ENCODE results near the gene IGFLR1. TPM values are rescaled to one million over a fixed set of nuclear protein-coding genes. Genes with fewer than 3 reads are reported as not detected.

The IGFLR1 gene
- total RNA-seq, 2 donors from 2014 or later: 5.4 to 6.9 TPM

DNA sequence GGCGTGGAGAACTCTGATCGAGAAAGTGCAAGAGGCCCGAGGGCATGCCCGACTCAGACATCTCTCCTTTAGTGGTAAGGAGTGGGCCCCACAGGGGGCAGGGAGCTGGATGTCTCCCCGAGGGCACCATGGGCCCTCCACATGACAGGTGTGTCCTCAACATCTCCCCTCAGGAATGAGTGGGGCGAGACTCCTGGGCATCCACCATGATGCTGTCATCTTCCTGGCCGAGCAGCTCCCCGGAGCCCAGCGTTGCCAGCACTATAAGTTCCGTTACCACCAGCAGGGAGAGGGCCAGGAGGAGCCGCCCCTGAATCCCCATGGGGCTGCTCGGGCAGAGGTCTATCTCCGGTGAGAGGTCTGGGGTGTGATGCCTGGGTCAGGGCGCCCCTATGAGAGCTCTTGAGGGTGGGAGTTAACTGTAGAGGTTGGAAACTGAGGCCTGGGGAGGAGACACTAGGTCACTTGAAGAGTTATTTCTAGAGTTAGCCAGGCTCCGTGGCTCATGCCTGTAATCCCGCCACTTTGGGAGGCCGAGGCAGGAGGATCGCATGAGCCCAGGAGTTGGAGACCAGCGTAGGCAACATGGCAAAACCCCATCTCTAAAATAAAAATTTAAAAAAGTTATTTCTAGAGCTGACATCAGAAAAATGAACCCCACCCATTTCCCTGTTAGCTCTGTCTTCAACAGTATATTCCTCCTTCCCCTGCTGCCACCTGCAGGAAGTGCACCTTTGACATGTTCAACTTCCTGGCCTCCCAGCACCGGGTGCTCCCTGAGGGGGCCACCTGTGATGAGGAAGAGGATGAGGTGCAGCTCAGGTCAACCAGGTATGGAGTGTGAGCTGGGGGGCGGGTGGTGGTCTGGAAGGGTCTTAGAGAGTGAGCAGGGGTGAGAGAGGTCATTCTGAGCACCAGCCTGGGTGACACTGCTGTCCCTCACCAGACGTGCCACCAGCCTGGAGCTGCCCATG is 5.1 kb downstream of the IGFLR1 start:
- no peaks in the 10 kb centered on the region for H3K27me3 ChIP-seq
- H3K9ac ChIP-seq (ENCODE audit: low read depth in 2 of 2, low read length in 2 of 2): no peak overlapping the region
- no peak overlapping the region for H3K27ac ChIP-seq
- TF ChIP-seq, protein P1, sequence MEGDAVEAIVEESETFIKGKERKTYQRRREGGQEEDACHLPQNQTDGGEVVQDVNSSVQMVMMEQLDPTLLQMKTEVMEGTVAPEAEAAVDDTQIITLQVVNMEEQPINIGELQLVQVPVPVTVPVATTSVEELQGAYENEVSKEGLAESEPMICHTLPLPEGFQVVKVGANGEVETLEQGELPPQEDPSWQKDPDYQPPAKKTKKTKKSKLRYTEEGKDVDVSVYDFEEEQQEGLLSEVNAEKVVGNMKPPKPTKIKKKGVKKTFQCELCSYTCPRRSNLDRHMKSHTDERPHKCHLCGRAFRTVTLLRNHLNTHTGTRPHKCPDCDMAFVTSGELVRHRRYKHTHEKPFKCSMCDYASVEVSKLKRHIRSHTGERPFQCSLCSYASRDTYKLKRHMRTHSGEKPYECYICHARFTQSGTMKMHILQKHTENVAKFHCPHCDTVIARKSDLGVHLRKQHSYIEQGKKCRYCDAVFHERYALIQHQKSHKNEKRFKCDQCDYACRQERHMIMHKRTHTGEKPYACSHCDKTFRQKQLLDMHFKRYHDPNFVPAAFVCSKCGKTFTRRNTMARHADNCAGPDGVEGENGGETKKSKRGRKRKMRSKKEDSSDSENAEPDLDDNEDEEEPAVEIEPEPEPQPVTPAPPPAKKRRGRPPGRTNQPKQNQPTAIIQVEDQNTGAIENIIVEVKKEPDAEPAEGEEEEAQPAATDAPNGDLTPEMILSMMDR (IDR thresholded peaks at IDR 0.05): no peak
- DNase-seq: no peak
- H3K4me3 ChIP-seq: no peak overlapping the region
- peaks cover 9% of the 10 kb centered on the region for H3K4me1 ChIP-seq
- H3K36me3 ChIP-seq: no peaks in the 10 kb centered on the region
- no peaks in the 10 kb centered on the region for H3K9me3 ChIP-seq
- intact Hi-C loops (cut with DNase I): no loop called here

DNA sequence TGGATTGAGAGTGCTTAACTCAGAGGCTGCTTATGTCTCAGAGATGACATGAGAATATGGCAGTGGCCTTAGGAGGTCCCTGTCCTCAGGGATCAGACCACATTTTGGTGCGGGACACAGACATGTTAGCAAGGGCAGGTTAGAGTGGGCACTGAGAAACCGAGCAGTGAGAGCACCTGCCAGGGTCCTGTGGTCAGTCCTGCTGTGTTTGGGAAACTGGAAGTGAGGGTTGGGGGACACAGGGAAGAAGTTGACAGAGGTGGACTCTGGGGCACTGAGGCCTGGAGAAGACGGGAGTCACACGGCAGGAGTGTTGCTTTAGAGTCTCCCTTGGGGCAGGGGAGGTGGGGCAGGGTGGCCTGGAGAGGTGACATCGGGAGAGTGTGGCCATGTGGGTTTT is 7.4 kb downstream of the IGFLR1 start:
- Histone ChIP-seq H3K36me3 (peaks cover 4% of the 10 kb centered on the region), H3K9ac (ENCODE audit: low read depth in 2 of 2, low read length in 2 of 2) (no peak overlapping the region), H3K27me3 (no peaks in the 10 kb centered on the region), H3K9me3 (no peaks in the 10 kb centered on the region), H3K4me3 (no peak overlapping the region), H3K27ac (no peak overlapping the region), H3K4me1 (peaks cover 5% of the 10 kb centered on the region)
- no peak for DNase-seq
- intact Hi-C loops (cut with DNase I): no loop called here
- TF ChIP-seq, protein P1 (IDR thresholded peaks at IDR 0.05): no peak

DNA sequence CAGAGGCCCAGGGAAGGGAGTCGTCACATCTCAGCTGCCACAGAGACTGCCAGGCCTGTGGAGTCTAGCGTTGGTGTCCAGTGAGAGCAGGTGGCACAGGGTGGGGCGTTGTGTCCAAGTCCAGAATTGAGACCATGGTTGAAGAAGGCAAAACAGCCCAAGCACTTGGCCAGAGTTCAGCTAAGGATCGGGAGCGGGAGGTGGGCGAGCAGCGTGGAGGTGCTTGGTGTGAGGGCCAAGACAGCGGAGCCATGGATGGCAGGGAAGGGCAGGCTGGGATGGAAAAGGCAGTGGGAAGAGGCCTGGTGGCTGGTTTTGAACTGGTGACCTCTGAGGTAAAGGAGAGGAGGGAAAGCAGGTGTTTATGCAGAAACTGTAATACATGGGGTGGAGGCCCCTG is 8.0 kb downstream of the IGFLR1 start:
- no peak for DNase-seq
- intact Hi-C loops (cut with DNase I): no loop called here
- Histone ChIP-seq H3K27me3 (no peaks in the 10 kb centered on the region), H3K9ac (ENCODE audit: low read depth in 2 of 2, low read length in 2 of 2) (no peak overlapping the region), H3K27ac (no peak overlapping the region), H3K36me3 (peaks cover 6% of the 10 kb centered on the region), H3K4me3 (no peak overlapping the region), H3K9me3 (no peaks in the 10 kb centered on the region), H3K4me1 (no peaks in the 10 kb centered on the region)
- TF ChIP-seq, protein P1 (IDR thresholded peaks at IDR 0.05): no peak

DNA sequence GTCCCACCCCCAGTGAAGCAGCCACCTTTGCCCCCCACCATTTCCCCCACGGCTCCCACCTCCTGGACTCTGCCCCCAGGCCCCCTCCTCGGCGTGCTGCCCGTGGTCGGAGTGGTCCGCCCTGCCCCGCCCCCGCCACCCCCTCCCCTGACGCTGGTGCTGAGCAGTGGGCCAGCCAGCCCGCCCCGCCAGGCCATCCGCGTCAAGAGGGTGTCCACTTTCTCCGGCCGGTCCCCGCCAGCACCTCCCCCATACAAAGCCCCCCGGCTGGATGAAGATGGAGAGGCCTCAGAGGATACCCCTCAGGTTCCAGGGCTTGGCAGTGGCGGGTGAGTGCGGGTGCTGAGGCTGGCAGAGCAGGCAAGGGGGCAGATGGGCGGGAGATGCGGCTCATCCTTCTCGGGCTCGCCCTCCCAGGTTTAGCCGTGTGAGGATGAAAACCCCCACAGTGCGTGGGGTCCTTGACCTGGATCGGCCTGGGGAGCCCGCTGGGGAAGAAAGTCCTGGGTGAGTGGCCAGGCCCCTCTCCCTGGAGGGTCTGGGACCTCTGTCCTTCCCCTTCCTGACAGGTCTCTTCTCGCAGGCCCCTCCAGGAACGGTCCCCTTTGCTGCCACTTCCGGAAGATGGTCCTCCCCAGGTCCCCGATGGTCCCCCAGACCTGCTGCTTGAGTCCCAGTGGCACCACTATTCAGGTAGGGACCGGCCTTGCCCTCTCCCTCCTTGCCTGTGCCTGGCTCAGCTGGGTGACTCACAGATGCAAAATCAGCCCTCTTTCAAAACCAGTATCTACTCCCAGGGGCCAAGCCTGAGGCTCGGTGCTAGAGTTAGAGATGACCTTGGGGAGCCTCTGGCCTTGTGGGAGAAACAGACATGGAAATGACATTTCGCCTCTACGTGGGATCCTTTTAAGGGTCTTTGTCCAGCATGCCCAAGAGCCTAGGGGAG is 8.8 kb downstream of the IGFLR1 start:
- Histone ChIP-seq H3K4me3 (no peak overlapping the region), H3K27me3 (no peaks in the 10 kb centered on the region), H3K4me1 (no peaks in the 10 kb centered on the region), H3K27ac (no peak overlapping the region), H3K9ac (ENCODE audit: low read depth in 2 of 2, low read length in 2 of 2) (no peak overlapping the region), H3K9me3 (no peaks in the 10 kb centered on the region), H3K36me3 (peaks cover 12% of the 10 kb centered on the region)
- TF ChIP-seq, protein P1 (IDR thresholded peaks at IDR 0.05): no peak
- intact Hi-C loops (cut with DNase I): no loop called here
- DNase-seq: no peak

DNA sequence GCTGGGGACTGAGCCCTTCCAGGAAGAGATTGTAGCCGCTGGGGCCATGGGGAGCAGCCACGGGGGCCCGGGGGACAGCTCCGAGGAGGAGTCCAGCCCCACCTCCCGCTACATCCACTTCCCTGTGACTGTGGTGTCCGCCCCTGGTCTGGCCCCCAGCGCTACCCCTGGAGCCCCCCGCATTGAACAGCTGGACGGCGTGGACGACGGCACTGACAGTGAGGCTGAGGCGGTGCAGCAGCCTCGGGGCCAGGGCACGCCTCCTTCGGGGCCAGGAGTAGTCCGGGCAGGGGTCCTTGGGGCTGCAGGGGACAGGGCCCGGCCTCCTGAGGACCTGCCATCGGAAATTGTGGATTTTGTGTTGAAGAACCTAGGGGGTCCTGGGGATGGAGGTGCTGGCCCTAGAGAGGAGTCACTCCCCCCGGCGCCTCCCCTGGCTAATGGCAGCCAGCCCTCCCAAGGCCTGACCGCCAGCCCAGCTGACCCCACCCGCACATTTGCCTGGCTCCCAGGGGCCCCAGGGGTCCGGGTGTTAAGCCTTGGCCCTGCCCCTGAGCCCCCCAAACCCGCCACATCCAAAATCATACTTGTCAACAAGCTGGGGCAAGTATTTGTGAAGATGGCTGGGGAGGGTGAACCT is 9.6 kb downstream of the IGFLR1 start:
- no peaks in the 10 kb centered on the region for H3K4me1 ChIP-seq
- intact Hi-C loops (cut with DNase I): no loop called here
- H3K27me3 ChIP-seq: no peaks in the 10 kb centered on the region
- no peak for DNase-seq
- no peaks in the 10 kb centered on the region for H3K9me3 ChIP-seq
- H3K9ac ChIP-seq (ENCODE audit: low read depth in 2 of 2, low read length in 2 of 2): no peak overlapping the region
- TF ChIP-seq, protein P1 (IDR thresholded peaks at IDR 0.05): no peak
- no peak overlapping the region for H3K4me3 ChIP-seq
- no peak overlapping the region for H3K27ac ChIP-seq
- H3K36me3 ChIP-seq: peaks cover 14% of the 10 kb centered on the region
